ENCODE measurements around the gene TBXA2R.
"Not testable (repeated sequence)": the region's sequence is repeated elsewhere in the genome, so short reads cannot be mapped to it uniquely, and the experiment has no call there.

DNA sequence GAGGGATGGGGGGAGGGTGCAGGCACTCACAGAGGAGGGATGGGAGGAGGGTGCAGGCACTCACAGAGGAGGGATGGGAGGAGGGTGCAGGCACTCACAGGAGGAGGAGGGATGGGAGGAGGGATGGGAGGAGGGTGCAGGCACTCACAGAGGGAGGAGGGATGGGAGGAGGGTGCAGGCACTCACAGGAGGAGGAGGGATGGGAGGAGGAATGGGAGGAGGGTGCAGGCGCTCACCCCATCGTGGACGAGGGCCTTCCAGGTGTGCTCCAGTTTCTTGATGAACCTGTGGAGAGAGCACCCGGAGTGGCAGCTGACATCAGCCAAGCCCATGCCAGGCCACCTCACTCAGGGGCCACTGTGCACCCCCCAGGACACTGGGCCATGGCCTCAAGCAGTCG lies 40.4 kb upstream of the TBXA2R start:
- not testable (repeated sequence) for TF ChIP-seq POLR2AphosphoS5 (IDR thresholded peaks at IDR 0.05; ENCODE audit: low read depth); CREB1 (CRISPR knock-in tag; IDR thresholded peaks at IDR 0.05; ENCODE audit: low read depth); EZH2 (IDR thresholded peaks at IDR 0.05; ENCODE audit: low read depth, unreplicated experiment); NANOG (IDR thresholded peaks at IDR 0.05; ENCODE audit: borderline replicate concordance); EZH2phosphoT487 (IDR thresholded peaks at IDR 0.05; ENCODE audit: unreplicated experiment); STAT1 (IDR thresholded peaks at IDR 0.05; ENCODE audit: unreplicated experiment); ZNF331 (CRISPR knock-in tag; IDR thresholded peaks at IDR 0.05; ENCODE audit: low read depth); ZNF114 (CRISPR knock-in tag; IDR thresholded peaks at IDR 0.05)
- TF ChIP-seq, protein P1, sequence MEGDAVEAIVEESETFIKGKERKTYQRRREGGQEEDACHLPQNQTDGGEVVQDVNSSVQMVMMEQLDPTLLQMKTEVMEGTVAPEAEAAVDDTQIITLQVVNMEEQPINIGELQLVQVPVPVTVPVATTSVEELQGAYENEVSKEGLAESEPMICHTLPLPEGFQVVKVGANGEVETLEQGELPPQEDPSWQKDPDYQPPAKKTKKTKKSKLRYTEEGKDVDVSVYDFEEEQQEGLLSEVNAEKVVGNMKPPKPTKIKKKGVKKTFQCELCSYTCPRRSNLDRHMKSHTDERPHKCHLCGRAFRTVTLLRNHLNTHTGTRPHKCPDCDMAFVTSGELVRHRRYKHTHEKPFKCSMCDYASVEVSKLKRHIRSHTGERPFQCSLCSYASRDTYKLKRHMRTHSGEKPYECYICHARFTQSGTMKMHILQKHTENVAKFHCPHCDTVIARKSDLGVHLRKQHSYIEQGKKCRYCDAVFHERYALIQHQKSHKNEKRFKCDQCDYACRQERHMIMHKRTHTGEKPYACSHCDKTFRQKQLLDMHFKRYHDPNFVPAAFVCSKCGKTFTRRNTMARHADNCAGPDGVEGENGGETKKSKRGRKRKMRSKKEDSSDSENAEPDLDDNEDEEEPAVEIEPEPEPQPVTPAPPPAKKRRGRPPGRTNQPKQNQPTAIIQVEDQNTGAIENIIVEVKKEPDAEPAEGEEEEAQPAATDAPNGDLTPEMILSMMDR (conservative IDR thresholded peaks at IDR 0.05; ENCODE audit: low read depth in 2 of 2) = not testable (repeated sequence)
- TF ChIP-seq, protein P2, sequence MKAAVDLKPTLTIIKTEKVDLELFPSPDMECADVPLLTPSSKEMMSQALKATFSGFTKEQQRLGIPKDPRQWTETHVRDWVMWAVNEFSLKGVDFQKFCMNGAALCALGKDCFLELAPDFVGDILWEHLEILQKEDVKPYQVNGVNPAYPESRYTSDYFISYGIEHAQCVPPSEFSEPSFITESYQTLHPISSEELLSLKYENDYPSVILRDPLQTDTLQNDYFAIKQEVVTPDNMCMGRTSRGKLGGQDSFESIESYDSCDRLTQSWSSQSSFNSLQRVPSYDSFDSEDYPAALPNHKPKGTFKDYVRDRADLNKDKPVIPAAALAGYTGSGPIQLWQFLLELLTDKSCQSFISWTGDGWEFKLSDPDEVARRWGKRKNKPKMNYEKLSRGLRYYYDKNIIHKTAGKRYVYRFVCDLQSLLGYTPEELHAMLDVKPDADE (IDR thresholded peaks at IDR 0.05) = not testable (repeated sequence)
- TF ChIP-seq, protein P3, sequence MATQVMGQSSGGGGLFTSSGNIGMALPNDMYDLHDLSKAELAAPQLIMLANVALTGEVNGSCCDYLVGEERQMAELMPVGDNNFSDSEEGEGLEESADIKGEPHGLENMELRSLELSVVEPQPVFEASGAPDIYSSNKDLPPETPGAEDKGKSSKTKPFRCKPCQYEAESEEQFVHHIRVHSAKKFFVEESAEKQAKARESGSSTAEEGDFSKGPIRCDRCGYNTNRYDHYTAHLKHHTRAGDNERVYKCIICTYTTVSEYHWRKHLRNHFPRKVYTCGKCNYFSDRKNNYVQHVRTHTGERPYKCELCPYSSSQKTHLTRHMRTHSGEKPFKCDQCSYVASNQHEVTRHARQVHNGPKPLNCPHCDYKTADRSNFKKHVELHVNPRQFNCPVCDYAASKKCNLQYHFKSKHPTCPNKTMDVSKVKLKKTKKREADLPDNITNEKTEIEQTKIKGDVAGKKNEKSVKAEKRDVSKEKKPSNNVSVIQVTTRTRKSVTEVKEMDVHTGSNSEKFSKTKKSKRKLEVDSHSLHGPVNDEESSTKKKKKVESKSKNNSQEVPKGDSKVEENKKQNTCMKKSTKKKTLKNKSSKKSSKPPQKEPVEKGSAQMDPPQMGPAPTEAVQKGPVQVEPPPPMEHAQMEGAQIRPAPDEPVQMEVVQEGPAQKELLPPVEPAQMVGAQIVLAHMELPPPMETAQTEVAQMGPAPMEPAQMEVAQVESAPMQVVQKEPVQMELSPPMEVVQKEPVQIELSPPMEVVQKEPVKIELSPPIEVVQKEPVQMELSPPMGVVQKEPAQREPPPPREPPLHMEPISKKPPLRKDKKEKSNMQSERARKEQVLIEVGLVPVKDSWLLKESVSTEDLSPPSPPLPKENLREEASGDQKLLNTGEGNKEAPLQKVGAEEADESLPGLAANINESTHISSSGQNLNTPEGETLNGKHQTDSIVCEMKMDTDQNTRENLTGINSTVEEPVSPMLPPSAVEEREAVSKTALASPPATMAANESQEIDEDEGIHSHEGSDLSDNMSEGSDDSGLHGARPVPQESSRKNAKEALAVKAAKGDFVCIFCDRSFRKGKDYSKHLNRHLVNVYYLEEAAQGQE (IDR thresholded peaks at IDR 0.05; ENCODE audit: unreplicated experiment) = not testable (repeated sequence)
- TF ChIP-seq, protein P4, sequence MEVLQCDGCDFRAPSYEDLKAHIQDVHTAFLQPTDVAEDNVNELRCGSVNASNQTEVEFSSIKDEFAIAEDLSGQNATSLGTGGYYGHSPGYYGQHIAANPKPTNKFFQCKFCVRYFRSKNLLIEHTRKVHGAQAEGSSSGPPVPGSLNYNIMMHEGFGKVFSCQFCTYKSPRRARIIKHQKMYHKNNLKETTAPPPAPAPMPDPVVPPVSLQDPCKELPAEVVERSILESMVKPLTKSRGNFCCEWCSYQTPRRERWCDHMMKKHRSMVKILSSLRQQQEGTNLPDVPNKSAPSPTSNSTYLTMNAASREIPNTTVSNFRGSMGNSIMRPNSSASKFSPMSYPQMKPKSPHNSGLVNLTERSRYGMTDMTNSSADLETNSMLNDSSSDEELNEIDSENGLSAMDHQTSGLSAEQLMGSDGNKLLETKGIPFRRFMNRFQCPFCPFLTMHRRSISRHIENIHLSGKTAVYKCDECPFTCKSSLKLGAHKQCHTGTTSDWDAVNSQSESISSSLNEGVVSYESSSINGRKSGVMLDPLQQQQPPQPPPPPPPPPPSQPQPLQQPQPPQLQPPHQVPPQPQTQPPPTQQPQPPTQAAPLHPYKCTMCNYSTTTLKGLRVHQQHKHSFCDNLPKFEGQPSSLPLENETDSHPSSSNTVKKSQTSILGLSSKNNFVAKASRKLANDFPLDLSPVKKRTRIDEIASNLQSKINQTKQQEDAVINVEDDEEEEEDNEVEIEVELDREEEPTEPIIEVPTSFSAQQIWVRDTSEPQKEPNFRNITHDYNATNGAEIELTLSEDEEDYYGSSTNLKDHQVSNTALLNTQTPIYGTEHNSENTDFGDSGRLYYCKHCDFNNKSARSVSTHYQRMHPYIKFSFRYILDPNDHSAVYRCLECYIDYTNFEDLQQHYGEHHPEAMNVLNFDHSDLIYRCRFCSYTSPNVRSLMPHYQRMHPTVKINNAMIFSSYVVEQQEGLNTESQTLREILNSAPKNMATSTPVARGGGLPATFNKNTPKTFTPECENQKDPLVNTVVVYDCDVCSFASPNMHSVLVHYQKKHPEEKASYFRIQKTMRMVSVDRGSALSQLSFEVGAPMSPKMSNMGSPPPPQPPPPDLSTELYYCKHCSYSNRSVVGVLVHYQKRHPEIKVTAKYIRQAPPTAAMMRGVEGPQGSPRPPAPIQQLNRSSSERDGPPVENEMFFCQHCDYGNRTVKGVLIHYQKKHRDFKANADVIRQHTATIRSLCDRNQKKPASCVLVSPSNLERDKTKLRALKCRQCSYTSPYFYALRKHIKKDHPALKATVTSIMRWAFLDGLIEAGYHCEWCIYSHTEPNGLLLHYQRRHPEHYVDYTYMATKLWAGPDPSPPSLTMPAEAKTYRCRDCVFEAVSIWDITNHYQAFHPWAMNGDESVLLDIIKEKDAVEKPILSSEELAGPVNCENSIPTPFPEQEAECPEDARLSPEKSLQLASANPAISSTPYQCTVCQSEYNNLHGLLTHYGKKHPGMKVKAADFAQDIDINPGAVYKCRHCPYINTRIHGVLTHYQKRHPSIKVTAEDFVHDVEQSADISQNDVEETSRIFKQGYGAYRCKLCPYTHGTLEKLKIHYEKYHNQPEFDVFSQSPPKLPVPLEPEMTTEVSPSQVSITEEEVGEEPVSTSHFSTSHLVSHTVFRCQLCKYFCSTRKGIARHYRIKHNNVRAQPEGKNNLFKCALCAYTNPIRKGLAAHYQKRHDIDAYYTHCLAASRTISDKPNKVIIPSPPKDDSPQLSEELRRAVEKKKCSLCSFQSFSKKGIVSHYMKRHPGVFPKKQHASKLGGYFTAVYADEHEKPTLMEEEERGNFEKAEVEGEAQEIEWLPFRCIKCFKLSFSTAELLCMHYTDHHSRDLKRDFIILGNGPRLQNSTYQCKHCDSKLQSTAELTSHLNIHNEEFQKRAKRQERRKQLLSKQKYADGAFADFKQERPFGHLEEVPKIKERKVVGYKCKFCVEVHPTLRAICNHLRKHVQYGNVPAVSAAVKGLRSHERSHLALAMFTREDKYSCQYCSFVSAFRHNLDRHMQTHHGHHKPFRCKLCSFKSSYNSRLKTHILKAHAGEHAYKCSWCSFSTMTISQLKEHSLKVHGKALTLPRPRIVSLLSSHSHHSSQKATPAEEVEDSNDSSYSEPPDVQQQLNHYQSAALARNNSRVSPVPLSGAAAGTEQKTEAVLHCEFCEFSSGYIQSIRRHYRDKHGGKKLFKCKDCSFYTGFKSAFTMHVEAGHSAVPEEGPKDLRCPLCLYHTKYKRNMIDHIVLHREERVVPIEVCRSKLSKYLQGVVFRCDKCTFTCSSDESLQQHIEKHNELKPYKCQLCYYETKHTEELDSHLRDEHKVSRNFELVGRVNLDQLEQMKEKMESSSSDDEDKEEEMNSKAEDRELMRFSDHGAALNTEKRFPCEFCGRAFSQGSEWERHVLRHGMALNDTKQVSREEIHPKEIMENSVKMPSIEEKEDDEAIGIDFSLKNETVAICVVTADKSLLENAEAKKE (CRISPR knock-in tag; IDR thresholded peaks at IDR 0.05) = not testable (repeated sequence)

Measured in GM23338 (cell line).